Neural cell (in vitro differentiated cells): ENCODE data around the gene FANCI. TPM values are rescaled to one million over a fixed set of nuclear protein-coding genes. Genes with fewer than 3 reads are reported as not detected.

ENCODE experiments used
- H2AFZ ChIP-seq: fragments of 200-600, 300-800 bp; sonication (generic), shearing (Covaris generic); 2 replicates; pipeline ENCODE4 v1.6.0; 2014; ENCODE audit warnings: low read depth, mild to moderate bottlenecking, antibody characterized with exemption, low read length, moderate library complexity
- H3F3A ChIP-seq: fragments of 200-600 bp; shearing (Covaris generic); 2 replicates; pipeline ENCODE4 v1.6.1; 2016; ENCODE audit warnings: mild to moderate bottlenecking, moderate library complexity, mixed read lengths, antibody characterized with exemption, low read length; ENCODE audit not compliant: insufficient read depth, poor library complexity, severe bottlenecking
- H3K27ac ChIP-seq: fragments of 200-600, 300-800 bp; sonication (generic), shearing (Covaris generic); 2 replicates; pipeline ENCODE4 v1.5.1; 2014; ENCODE audit warnings: mild to moderate bottlenecking, low read length, moderate library complexity
- H3K27me3 ChIP-seq: fragments of 300-800, 200-600 bp; sonication (generic), shearing (Covaris generic); 2 replicates; pipeline ENCODE4 v1.6.0; 2014; ENCODE audit warnings: mild to moderate bottlenecking, low read depth, low read length, moderate library complexity; ENCODE audit not compliant: insufficient read depth
- H3K36me3 ChIP-seq: fragments of 300-800, 200-600 bp; sonication (generic), shearing (Covaris generic); 2 replicates; pipeline ENCODE4 v1.5.1; 2014; ENCODE audit warnings: mild to moderate bottlenecking, antibody characterized with exemption, low read length, moderate library complexity; ENCODE audit not compliant: insufficient read depth
- H3K4me2 ChIP-seq: fragments of 300-800, 200-600 bp; sonication (generic), shearing (Covaris generic); 2 replicates; pipeline ENCODE4 v1.6.0; 2014; ENCODE audit warnings: mild to moderate bottlenecking, low read length
- H3K4me3 ChIP-seq: fragments of 300-800, 200-600 bp; sonication (generic), shearing (Covaris generic); 2 replicates; pipeline ENCODE4 v1.5.1; 2014; ENCODE audit warnings: mild to moderate bottlenecking, low read length, moderate library complexity
- H3K79me2 ChIP-seq: fragments of 200-600 bp; shearing (Covaris generic); replicated peaks from 2 replicates; pipeline ENCODE4 v1.6.0; 2014; ENCODE audit warnings: mild to moderate bottlenecking, low read length, moderate library complexity; ENCODE audit not compliant: insufficient read depth
- H3K9ac ChIP-seq: fragments of 300-800, 200-600 bp; sonication (generic), shearing (Covaris generic); 2 replicates; pipeline ENCODE4 v1.6.1; 2016; ENCODE audit warnings: mild to moderate bottlenecking, low read length, mixed read lengths
- H3K9me2 ChIP-seq: fragments of 200-600 bp; shearing (Covaris generic); 2 replicates; pipeline ENCODE4 v1.6.1; 2016; ENCODE audit warnings: mild to moderate bottlenecking, low read length, mixed read lengths; ENCODE audit not compliant: insufficient read depth
- H3K9me3 ChIP-seq: fragments of 200-600, 300-800 bp; sonication (generic), shearing (Covaris generic); 2 replicates; pipeline ENCODE4 v1.6.1; 2016; ENCODE audit warnings: mild to moderate bottlenecking, mixed run types, low read length, moderate library complexity, mixed read lengths
- H4K20me1 ChIP-seq: fragments of 200-600 bp; shearing (Covaris generic); 2 replicates; pipeline ENCODE4 v1.6.1; 2016; ENCODE audit warnings: mild to moderate bottlenecking, mixed run types; ENCODE audit not compliant: insufficient read depth
- EP300 ChIP-seq: fragments of 450-650 bp; conservative IDR thresholded peaks from 2 replicates; pipeline ENCODE4 v1.6.1; 2014; ENCODE audit warnings: antibody characterized with exemption, mild to moderate bottlenecking, moderate library complexity; ENCODE audit not compliant: poor library complexity, severe bottlenecking
- EZH2 ChIP-seq: fragments of 200-600, 300-800 bp; shearing (Covaris generic), sonication (generic); IDR thresholded peaks from 2 replicates; pipeline ENCODE4 v1.6.1; 2014; ENCODE audit warnings: antibody characterized with exemption, low read length, borderline replicate concordance, mild to moderate bottlenecking; ENCODE audit not compliant: insufficient read depth, poor library complexity, severe bottlenecking
- MXI1 ChIP-seq: fragments of 450-650 bp; conservative IDR thresholded peaks from 2 replicates; pipeline ENCODE4 v1.6.1; 2014; ENCODE audit warnings: antibody characterized with exemption, mild to moderate bottlenecking; ENCODE audit not compliant: poor library complexity, severe bottlenecking
- POLR2AphosphoS5 ChIP-seq: IDR thresholded peaks from 2 replicates; pipeline ENCODE4 v1.6.1; 2012
- RAD21 ChIP-seq: fragments of 450-650 bp; conservative IDR thresholded peaks from 2 replicates; pipeline ENCODE4 v1.6.1; 2014; ENCODE audit warnings: antibody characterized with exemption, mild to moderate bottlenecking, moderate library complexity
- SMC3 ChIP-seq: fragments of 450-650 bp; conservative IDR thresholded peaks from 2 replicates; pipeline ENCODE4 v1.6.1; 2014; ENCODE audit warnings: antibody characterized with exemption, mild to moderate bottlenecking, moderate library complexity; ENCODE audit not compliant: poor library complexity
- TAF1 ChIP-seq: IDR thresholded peaks from 2 replicates; pipeline ENCODE4 v1.6.1; 2012; ENCODE audit warnings: low read depth
- polyA plus RNA-seq: library from polyadenylated mRNA; depleted of rRNA; stranded (reverse); fragments of >200 nt; gene quantifications from 2 replicates; pipeline ENCODE4 v1.2.3, GENCODE V29; 2014
- TF ChIP-seq, protein P1 (sequence below): IDR thresholded peaks from 2 replicates; pipeline ENCODE4 v1.6.1; 2012; ENCODE audit warnings: borderline replicate concordance
- TF ChIP-seq, protein P2 (sequence below): fragments of 450-650 bp; IDR thresholded peaks from 2 replicates; pipeline ENCODE4 v1.5.1; 2014; ENCODE audit warnings: antibody characterized with exemption, mild to moderate bottlenecking, moderate library complexity; ENCODE audit not compliant: poor library complexity, severe bottlenecking

Gene FANCI
- polyA plus RNA-seq, 1 donor from 2014 or later, result 5.4 TPM

- H3K79me2 ChIP-seq, result no peaks in the 10 kb centered on the region
- no peaks in the 10 kb centered on the region for H3K36me3 ChIP-seq
- H3K4me3 ChIP-seq, result no peak overlapping the region
- H3K27ac ChIP-seq, result no peak overlapping the region
- no peaks in the 10 kb centered on the region for H3K9me3 ChIP-seq
- peaks cover 2% of the 10 kb centered on the region for H3K27me3 ChIP-seq
- no peak overlapping the region for H2AFZ ChIP-seq
- H3K4me2 ChIP-seq, result no peak overlapping the region
- TF ChIP-seq SMC3 (no peak), RAD21 (no peak), TAF1 (no peak), EP300 (no peak), EZH2 (no peak), POLR2AphosphoS5 (no peak), MXI1 (no peak)
- TF ChIP-seq, protein P1, sequence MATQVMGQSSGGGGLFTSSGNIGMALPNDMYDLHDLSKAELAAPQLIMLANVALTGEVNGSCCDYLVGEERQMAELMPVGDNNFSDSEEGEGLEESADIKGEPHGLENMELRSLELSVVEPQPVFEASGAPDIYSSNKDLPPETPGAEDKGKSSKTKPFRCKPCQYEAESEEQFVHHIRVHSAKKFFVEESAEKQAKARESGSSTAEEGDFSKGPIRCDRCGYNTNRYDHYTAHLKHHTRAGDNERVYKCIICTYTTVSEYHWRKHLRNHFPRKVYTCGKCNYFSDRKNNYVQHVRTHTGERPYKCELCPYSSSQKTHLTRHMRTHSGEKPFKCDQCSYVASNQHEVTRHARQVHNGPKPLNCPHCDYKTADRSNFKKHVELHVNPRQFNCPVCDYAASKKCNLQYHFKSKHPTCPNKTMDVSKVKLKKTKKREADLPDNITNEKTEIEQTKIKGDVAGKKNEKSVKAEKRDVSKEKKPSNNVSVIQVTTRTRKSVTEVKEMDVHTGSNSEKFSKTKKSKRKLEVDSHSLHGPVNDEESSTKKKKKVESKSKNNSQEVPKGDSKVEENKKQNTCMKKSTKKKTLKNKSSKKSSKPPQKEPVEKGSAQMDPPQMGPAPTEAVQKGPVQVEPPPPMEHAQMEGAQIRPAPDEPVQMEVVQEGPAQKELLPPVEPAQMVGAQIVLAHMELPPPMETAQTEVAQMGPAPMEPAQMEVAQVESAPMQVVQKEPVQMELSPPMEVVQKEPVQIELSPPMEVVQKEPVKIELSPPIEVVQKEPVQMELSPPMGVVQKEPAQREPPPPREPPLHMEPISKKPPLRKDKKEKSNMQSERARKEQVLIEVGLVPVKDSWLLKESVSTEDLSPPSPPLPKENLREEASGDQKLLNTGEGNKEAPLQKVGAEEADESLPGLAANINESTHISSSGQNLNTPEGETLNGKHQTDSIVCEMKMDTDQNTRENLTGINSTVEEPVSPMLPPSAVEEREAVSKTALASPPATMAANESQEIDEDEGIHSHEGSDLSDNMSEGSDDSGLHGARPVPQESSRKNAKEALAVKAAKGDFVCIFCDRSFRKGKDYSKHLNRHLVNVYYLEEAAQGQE, result no peak
- TF ChIP-seq, protein P2, sequence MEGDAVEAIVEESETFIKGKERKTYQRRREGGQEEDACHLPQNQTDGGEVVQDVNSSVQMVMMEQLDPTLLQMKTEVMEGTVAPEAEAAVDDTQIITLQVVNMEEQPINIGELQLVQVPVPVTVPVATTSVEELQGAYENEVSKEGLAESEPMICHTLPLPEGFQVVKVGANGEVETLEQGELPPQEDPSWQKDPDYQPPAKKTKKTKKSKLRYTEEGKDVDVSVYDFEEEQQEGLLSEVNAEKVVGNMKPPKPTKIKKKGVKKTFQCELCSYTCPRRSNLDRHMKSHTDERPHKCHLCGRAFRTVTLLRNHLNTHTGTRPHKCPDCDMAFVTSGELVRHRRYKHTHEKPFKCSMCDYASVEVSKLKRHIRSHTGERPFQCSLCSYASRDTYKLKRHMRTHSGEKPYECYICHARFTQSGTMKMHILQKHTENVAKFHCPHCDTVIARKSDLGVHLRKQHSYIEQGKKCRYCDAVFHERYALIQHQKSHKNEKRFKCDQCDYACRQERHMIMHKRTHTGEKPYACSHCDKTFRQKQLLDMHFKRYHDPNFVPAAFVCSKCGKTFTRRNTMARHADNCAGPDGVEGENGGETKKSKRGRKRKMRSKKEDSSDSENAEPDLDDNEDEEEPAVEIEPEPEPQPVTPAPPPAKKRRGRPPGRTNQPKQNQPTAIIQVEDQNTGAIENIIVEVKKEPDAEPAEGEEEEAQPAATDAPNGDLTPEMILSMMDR, result no peak
- no peaks in the 10 kb centered on the region for H3K9me2 ChIP-seq
- no peak overlapping the region for H3K9ac ChIP-seq
- H3F3A ChIP-seq, result no peaks in the 10 kb centered on the region
- no peaks in the 10 kb centered on the region for H4K20me1 ChIP-seq
Observed at GRCh38 chr15:89352476-89352875, 108.7 kb downstream of the FANCI start.

- TF ChIP-seq TAF1 (no peak), EP300 (no peak), RAD21 (no peak), SMC3 (no peak), EZH2 (no peak), POLR2AphosphoS5 (no peak), MXI1 (no peak)
- TF ChIP-seq, protein P1, result no peak
- TF ChIP-seq, protein P2, result no peak
- H3K9ac ChIP-seq, result no peak overlapping the region
- H2AFZ ChIP-seq, result no peak overlapping the region
- no peaks in the 10 kb centered on the region for H3K9me3 ChIP-seq
- H3K36me3 ChIP-seq, result no peaks in the 10 kb centered on the region
- no peak overlapping the region for H3K4me3 ChIP-seq
- peaks cover 12% of the 10 kb centered on the region for H3K27me3 ChIP-seq
- no peaks in the 10 kb centered on the region for H4K20me1 ChIP-seq
- H3K9me2 ChIP-seq, result no peaks in the 10 kb centered on the region
- no peaks in the 10 kb centered on the region for H3K79me2 ChIP-seq
- H3K27ac ChIP-seq, result no peak overlapping the region
- no peak overlapping the region for H3K4me2 ChIP-seq
- H3F3A ChIP-seq, result no peaks in the 10 kb centered on the region
Observed at GRCh38 chr15:89353991-89354390, 110.2 kb downstream of the FANCI start.
